Measurements from ENCODE around the gene RNF8.

Gene RNF8

GRCh38 chr6:37368961-37369320, 15.2 kb downstream of the RNF8 start:
- H3K4me3 ChIP-seq (ENCODE audit: low read depth, low read length): no peak overlapping the region
- DNase-seq (ENCODE audit: low read depth): no peak
- in situ Hi-C loops (cut with HindIII; ENCODE audit: low sequenced_read_pairs): no loop called here
- TF ChIP-seq, protein P1, sequence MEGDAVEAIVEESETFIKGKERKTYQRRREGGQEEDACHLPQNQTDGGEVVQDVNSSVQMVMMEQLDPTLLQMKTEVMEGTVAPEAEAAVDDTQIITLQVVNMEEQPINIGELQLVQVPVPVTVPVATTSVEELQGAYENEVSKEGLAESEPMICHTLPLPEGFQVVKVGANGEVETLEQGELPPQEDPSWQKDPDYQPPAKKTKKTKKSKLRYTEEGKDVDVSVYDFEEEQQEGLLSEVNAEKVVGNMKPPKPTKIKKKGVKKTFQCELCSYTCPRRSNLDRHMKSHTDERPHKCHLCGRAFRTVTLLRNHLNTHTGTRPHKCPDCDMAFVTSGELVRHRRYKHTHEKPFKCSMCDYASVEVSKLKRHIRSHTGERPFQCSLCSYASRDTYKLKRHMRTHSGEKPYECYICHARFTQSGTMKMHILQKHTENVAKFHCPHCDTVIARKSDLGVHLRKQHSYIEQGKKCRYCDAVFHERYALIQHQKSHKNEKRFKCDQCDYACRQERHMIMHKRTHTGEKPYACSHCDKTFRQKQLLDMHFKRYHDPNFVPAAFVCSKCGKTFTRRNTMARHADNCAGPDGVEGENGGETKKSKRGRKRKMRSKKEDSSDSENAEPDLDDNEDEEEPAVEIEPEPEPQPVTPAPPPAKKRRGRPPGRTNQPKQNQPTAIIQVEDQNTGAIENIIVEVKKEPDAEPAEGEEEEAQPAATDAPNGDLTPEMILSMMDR (IDR thresholded peaks at IDR 0.05; ENCODE audit: low read depth, low read length, missing control alignments): no peak

DNA sequence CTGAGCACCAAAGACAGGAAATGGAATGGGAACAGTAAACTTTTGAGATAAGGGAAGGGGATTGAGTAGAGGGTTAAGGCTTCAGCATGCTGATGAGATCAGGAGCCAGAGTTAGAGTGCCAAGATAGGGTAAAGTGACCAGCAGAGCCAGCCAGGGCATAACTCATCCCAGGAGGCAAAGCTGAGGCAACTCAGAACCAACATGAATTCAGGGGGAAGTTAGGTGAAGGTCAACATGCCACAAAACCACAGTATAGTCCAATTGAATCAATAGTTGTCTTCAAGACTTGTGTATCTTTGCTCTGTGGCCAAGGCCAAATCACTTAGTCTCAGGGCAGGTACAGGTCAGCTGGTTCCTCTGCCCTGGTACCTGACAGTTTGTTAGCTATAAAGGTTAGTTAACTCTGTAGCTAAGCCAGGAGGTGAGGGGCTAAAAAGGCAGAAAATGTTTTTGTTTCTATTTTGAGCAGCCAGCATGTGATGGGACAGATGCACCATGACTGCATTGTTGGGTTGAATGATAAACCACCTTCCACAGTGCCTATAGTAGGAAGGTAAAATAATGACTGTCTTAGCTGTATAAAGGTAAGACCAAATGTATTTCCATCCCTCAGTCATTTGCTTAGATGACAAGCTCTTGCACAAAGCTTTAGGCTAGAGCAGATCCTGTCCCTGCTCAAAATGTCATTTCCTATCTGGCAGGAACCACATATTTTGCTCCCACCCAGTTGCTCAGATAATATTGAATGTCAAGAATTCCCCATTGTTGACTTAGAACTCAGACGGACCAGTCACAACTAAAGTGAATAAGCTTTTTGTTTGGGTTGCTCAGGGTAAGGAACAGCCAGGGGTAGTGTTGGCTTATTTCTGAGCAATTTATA, 15.8 kb downstream of the RNF8 start:
- in situ Hi-C loops (cut with HindIII; ENCODE audit: low sequenced_read_pairs): no loop called here
- TF ChIP-seq, protein P1 (IDR thresholded peaks at IDR 0.05; ENCODE audit: low read depth, low read length, missing control alignments): no peak
- DNase-seq (ENCODE audit: low read depth): no peak
- H3K4me3 ChIP-seq (ENCODE audit: low read depth, low read length): no peak overlapping the region

DNA sequence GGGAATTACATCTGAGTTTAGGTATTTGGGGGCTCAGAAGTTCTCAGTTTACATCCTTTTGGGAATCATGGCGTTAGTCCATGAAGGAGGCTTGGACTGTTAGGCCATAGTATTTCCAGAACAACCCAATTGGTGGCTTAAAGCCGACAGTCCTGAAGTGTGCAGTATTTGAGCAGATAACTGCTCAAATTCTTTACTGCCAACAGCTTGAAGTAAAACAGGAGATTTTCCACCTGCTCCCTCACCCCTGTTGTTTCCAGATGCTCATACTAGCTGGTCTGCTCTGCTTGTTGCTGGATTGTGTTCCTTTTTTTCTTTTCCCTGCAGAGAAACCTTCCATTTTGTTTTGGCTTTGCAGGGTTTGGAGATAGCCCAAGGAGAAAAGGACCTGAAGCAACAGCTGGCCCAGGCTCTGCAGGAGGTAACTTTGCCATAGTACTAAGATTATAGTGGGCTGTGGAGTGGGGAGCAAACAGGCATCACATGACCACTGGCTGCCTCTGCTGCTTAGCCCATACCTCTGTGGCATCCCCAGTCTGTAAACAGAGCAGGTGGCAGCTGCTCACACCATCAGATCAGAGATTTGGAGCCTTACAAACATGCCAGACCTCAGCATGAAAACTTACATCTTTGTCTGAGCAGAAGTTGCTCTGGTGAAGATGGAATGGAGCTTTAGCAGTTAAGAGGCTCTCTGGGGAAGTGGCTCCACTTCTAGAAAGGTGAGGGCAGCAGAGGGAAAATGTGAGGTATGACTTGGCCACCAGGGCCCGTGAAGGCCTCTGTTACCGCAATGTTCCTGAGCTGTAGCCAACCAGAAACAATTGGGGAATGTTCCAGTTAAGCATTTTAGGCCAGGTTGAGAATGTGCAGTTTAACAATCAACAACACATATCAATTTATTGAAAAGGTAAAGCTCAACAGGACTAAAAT, 17.6 kb downstream of the RNF8 start:
- H3K4me3 ChIP-seq (ENCODE audit: low read depth, low read length): no peak overlapping the region

GRCh38 chr6:37372116-37372515, 18.3 kb downstream of the RNF8 start:
- no peak overlapping the region for H3K4me3 ChIP-seq (ENCODE audit: low read depth, low read length)
- no peak for DNase-seq (ENCODE audit: low read depth)

More for the DNA sequence above, 17.6 kb downstream of the RNF8 start:
- TF ChIP-seq, protein P1 (IDR thresholded peaks at IDR 0.05; ENCODE audit: low read depth, low read length, missing control alignments): no peak
- in situ Hi-C loops (cut with HindIII; ENCODE audit: low sequenced_read_pairs): no loop called here
- no peak for DNase-seq (ENCODE audit: low read depth)

GRCh38 chr6:37373822-37374471, 20.2 kb downstream of the RNF8 start:
- TF ChIP-seq, protein P1 (IDR thresholded peaks at IDR 0.05; ENCODE audit: low read depth, low read length, missing control alignments): no peak
- DNase-seq (ENCODE audit: low read depth): peak; percentile 9
- H3K4me3 ChIP-seq (ENCODE audit: low read depth, low read length): no peak overlapping the region
- in situ Hi-C loops (cut with HindIII; ENCODE audit: low sequenced_read_pairs): no loop called here

More at GRCh38 chr6:37372116-37372515, 18.3 kb downstream of the RNF8 start:
- in situ Hi-C loops (cut with HindIII; ENCODE audit: low sequenced_read_pairs): no loop called here
- TF ChIP-seq, protein P1 (IDR thresholded peaks at IDR 0.05; ENCODE audit: low read depth, low read length, missing control alignments): no peak

GRCh38 chr6:37375376-37375775, 21.6 kb downstream of the RNF8 start:
- in situ Hi-C loops (cut with HindIII; ENCODE audit: low sequenced_read_pairs): no loop called here
- TF ChIP-seq, protein P1 (IDR thresholded peaks at IDR 0.05; ENCODE audit: low read depth, low read length, missing control alignments): no peak
- no peak overlapping the region for H3K4me3 ChIP-seq (ENCODE audit: low read depth, low read length)
- no peak for DNase-seq (ENCODE audit: low read depth)

All from astrocyte of the cerebellum (primary cell).